Stimulated activated CD4-positive, alpha-beta T cell treated with anti-CD3 and anti-CD28 coated beads, Interleukin-4, amount 100 ng/mL, for 1 hour (primary cell): ENCODE results near the gene GAB4.

Experiments used
- DNase-seq: peaks from one replicate; pipeline ENCODE4 v3.0.0-alpha.2; 2020

Gene GAB4

DNA sequence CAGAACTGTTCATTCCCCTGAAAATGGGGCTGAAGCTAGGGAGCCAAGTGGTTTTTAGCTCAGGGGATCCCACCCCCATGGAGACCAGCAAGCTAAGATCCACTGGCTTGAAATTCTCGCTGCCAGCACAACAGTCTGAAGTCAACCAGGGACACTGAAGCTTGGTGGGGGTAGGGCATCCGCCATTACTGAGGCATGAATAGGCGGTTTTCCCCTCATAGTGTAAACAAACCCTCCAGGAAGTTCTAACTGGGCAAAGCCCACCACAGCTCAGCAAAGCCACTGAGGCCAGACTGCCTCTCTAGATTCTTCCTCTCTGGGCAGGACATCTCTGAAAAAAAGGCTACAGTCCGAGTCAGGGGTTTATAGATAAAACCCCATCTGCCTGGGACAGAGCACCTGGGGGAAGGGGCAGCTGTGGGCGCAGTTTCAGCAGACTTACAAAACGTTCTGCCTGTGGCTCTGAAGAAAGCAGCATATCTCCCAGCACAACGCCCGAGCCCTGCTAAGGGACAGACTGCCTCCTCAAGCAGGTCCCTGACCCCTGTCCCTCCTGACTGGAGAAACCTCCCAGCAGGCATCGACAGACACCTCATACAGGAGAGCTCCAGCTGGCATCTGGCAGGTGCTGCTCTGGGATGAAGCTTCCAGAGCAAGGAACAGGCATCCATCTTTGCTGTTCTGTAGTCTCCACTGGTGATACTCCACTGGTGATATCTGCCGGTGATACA is 32.7 kb downstream of the GAB4 start:
- no peak for DNase-seq

DNA sequence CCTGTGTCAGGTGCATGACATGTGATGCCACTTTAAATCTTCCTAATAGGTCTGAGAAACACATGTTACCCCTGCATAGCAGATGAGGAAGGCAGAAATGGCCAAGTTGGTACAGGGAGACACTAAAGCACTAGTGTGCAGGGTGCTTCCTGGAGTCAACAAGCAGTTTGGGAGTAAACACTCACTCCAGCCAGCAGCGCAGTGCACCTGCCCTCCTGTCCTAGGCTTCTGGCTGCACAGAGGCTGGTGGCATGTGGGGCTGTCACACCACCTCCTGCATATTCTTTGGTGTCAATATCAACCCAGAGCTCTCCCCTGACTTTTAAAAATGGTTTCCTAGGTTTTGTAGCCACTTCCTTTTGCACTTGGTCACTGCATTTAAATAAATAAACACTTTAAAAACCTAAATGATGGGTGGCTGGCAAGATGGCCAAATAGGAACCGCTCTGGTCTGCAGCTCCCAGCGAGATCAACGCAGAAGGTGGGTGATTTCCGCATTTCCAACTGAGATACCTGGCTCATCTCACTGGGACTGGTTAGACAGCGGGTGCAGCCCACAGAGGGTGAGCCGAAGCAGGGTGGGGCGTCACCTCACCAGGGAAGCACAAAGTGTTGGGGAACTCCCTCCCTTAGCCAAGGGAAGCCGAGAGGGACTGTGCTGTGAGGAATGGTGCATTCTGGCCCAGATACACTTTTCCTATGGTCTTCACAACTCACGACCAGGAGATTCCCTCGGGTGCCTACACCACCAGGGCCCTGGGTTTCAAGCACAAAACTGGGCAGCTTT is 33.5 kb downstream of the GAB4 start:
- DNase-seq = no peak

DNA sequence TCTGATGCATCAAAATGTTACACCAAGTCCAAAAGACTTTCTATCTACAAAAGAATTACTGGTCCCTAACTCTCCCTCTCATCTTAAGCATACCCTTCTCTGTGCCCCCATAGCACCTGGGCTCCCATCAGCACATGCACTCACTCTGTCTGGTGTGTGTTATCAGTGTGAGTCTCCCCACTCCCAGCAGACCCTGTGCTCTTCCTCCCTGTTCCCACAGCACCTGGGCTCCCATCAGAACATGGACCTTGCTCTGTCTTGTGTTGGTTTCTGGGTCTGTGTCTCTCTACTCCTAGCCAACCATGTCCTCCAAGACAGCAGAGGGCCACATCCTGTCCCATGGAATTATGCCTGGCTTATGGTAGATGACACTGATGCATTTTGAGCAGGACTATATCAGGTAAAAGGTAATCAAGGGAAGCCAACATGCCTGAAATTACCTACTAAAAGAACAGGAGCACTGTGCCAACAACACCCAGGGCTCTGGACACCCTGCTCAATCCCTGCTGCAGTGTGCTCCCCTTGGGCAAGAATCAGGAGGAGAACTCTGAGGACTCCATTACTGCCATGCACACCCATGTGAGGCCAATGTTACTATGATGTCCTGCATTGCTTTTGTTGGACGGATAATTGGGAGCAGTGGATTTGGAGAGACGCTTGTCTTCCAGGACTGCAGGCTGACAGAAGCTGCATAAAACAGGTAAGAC is 34.3 kb downstream of the GAB4 start:
- DNase-seq = no peak

DNA sequence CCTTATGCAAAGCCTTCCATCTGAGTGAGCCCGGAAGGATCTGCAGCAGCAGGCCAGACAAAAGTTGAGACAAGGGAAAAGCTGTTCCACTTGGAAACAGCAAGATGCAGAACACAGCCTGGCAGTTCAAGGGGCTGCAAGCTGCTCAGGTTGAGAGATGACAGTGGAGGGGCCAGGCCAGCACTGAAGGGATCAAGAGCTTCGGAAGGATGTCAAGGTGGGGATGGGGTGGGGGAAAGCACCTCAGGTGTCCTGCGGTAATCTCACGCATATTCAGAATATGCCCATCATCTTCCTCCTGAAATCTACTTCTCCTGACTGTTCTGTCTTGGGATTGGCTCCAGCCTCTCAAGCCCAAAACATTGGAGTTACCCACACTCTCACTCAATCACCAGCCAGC is 35.7 kb downstream of the GAB4 start:
- DNase-seq = no peak

DNA sequence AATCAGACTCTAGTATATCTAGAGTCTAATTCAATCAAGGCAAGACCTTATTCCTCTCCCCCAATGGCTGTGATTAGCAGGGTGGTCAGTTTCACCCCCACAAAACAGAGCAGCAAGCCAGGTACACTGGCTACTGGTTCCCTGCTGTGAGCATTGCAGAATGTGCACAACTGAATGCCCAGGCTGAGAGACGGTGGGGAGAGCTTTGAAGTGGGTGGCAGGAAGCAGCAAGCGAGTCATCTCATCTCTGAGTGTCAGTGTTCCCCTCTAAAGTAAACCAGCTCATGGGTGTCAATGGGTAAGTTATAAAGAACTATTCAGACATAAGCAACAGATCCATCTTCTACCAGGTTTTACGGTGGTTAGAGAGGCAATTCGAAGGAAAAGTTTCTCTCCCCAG is 37.6 kb downstream of the GAB4 start:
- DNase-seq = no peak

- no peak for DNase-seq
Measured at GRCh38 chr22:16969508-16970327, 38.3 kb downstream of the GAB4 start.

- DNase-seq = no peak
Measured at GRCh38 chr22:16968218-16968595, 39.8 kb downstream of the GAB4 start.

- DNase-seq = no peak
Measured at GRCh38 chr22:16967453-16968217, 40.4 kb downstream of the GAB4 start.

DNA sequence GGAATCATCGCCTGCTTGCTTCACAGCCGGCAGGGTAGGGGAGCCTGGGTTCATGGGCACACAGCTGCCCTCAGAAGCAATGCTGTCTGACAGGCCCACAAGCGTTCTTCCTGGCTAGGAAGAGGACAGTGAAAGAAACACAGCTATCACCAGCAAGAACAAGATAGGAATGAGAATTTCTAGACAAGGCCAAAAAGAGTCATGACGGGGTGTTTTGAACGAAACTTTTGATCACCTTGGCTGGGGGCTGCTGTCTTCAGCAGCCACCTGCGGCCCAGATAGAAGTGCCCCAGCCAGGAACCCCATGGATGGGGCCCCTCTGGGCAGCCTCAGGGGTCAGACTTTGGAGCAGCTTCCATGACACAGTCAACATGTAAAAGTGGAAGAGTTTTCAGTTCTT is 41.8 kb downstream of the GAB4 start:
- DNase-seq = no peak

- DNase-seq = no peak
Measured at GRCh38 chr22:16965560-16965959, 42.5 kb downstream of the GAB4 start.

- no peak for DNase-seq
Measured at GRCh38 chr22:16965083-16965482, 42.9 kb downstream of the GAB4 start.

- DNase-seq = no peak
Measured at GRCh38 chr22:16964366-16964765, 43.7 kb downstream of the GAB4 start.

GRCh38 chr22:16963189-16963945 is 44.7 kb downstream of the GAB4 start:
- no peak for DNase-seq

DNA sequence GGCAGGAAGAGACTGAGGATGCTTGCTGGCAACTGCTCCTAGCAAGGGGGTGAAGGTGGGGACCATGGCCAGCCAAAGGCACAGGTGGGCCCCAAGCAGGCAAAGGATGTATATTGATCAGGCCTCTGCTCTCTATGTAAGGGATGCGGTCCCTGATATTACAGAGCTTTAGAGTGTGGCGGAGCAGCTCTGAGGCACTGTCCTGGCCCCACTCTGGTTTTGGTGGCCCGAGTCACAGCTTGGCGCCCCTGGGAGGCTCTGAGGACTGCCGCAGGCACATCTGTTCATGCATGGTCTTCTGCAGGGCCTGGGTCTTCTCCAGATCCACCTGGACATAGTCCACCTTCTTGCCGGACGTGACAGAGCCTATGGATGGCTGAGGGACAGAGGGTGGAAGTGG is 45.5 kb downstream of the GAB4 start:
- DNase-seq = no peak

DNA sequence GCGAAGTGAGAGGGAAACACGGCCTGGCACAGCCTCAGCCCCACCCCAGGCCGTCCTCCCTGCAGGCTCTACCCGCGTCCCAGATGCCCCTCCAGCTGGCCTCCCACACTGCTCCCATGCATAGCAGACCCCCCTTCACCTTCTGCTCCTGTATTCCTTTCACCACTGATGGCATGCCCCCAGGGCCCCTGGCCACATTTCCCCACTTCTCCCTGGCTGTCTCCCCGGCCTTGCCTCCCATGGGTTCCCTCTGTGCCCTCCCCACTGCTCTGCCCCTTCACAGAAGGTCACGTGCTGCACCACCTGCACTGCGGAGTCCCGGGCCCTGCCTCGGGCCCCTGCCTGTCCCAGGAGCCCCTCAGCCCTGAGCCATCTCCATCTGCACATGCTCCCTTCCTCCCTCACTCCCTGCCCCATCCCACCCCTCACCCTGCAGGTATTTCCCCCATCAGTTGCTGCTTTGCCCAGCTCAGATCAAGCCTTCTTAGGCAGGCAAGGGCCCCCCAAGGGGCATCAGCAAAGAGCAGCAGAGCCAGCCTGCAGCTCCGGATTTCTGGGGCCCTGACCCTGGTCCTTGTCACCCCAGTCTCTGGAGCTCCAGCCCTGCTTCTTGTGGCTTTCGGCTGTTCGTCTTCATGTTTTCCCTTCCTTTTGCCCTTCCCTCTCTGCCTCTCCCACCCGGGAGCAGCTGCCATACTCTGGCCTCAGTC is 46.4 kb downstream of the GAB4 start:
- no peak for DNase-seq

DNA sequence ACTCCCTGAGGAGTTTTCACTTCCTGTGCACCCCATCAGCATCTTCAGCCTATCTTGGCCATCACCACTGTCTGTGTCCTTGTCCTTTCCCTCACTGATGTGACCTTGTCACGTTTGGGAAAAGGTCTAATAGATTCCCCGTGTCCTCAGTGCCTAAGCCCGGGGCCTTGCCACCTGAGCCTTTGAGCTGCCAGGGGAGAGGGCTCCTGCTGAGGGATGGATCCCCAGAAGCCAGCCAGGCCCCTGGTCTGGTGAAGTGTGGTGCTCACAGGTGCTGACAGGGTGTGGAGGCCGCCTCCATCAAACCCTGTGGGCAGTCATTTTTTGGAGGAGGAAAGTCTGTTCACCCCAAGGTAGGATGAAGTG is 47.2 kb downstream of the GAB4 start:
- DNase-seq = no peak

DNA sequence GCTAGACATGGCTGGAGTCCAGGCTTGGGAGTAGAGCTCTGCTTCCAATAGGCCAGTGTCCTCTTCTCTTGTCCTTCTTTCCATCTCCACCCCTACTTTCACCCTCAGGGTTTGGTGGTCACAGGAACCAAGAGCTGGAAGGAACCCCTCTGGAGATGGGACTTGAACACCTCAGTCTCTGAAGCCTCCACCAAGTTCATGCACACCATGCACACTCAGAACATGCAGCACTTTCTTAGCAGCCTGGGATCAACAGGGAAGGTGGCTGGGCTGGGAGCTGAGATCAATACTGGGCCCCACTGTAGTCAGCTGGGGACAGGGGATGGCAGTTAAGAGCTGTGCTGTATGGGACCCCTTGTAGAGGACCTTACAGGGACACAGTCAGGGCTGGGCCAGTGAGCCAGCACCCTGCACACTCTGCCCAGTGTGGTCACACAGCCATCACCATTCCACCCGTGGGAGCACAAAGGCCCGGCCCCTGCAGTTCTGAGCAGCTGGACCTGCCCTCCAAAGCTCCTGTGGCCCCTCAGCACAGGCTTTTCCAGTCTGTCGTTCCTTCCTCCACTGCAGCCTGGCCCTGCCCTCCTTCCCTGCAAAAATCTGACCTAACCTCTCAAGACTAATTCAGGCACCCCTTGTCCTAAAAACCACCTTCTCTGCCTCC is 47.7 kb downstream of the GAB4 start:
- DNase-seq = no peak

- DNase-seq = no peak
Measured at GRCh38 chr22:16959345-16959930, 48.6 kb downstream of the GAB4 start.

DNA sequence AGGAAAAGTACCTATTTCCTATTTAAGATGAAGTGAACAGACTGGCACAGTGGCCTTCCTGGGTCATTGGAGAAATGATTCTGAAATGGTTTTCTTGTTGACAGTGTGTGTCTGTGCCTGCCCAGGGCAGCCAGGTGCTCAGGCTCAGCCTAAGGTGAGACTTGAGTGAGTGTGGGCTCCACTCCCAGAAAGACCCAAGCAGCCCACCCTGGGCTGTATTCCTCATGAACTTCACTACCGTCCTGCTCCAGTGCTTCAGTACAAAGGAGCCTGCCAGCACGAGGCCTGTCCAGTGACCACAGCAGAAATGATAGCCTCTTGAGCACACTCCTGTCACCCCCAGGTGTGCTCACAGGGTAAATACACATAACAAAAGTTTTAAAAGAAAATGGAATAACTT is 49.5 kb downstream of the GAB4 start:
- no peak for DNase-seq

DNA sequence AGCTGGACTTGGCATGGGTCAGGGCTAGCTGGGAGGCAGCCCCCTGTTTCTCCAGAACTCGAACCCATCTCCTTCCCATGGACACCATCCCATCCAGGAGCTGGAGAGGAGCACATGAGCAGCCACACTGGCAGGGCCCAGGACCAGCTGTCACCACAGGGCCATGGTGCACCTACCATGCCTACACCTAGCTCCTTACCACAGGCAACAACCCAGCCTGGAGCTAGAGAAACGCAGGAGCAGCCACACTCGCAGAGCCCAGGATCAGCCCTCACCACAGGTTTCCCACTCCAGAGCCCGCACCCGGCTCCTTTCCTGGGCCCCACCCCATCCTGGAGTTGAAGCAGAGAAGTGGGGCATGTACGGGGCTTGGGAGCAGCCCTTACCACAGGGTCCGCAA is 50.2 kb downstream of the GAB4 start:
- DNase-seq = no peak
